Panc1 (cell line): ENCODE data around the gene ALG1L2. TPM values are rescaled to one million over a fixed set of nuclear protein-coding genes. Genes with fewer than 3 reads are reported as not detected.
"Not testable (repeated sequence)": the region's sequence is repeated elsewhere in the genome, so short reads cannot be mapped to it uniquely, and the experiment has no call there.

ENCODE experiments used
- ATAC-seq: fragments of 200-7000 bp; cut with Tn5 transposase; 2 replicates; pipeline ENCODE4 v1.9.1; 2020; ENCODE audit warnings: mild to moderate bottlenecking, moderate library complexity
- BruUV-seq: library from RNA; stranded (reverse); fragments of 400-500 nt; replicated peaks from 2 replicates; lab custom pipeline; 2021; lab: Mats Ljungman, UMichigan
- CTCF ChIA-PET: fragments of 300-600 bp; sonication (Branson Sonifier 250); formaldehyde crosslinking; loops from one replicate; lab custom pipeline; 2022; ENCODE audit warnings: antibody characterized with exemption; lab: Charles Lee
- POLR2A ChIA-PET: fragments of 300-600 bp; sonication (Branson Sonifier 250); formaldehyde crosslinking; loops from one replicate; lab custom pipeline; 2022; ENCODE audit warnings: antibody characterized with exemption; lab: Charles Lee
- DNase-seq: peaks from one replicate; pipeline ENCODE4 v3.0.0-alpha.2; 2010; ENCODE audit warnings: low read depth, low spot score
- H3K27ac ChIP-seq: 2 replicates; pipeline ENCODE4 v1.5.1; 2011; ENCODE audit warnings: mild to moderate bottlenecking, low read length, inconsistent platforms
- H3K27me3 ChIP-seq: fragments of 200-500 bp; sonication (Bioruptor generic); 2 replicates; pipeline ENCODE4 v1.6.0; 2014; ENCODE audit warnings: low read length, inconsistent platforms; ENCODE audit not compliant: control insufficient read depth, insufficient read depth
- H3K36me3 ChIP-seq: fragments of 200-500 bp; sonication (Bioruptor generic); 2 replicates; pipeline ENCODE4 v1.5.1; 2014; ENCODE audit warnings: inconsistent platforms, mild to moderate bottlenecking, low read length, moderate library complexity; ENCODE audit not compliant: control insufficient read depth, insufficient read depth
- H3K4me1 ChIP-seq: 2 replicates; pipeline ENCODE4 v1.5.1; 2011; ENCODE audit warnings: inconsistent platforms, mild to moderate bottlenecking, low read length, moderate library complexity; ENCODE audit not compliant: control insufficient read depth, insufficient read depth
- H3K4me3 ChIP-seq, 2 experiments: 2 replicates each; pipeline ENCODE4 v1.5.1; 2011 to 2012; ENCODE audit warnings: low read depth in 2 of 2, low read length in 2 of 2, mild to moderate bottlenecking in 2 of 2, inconsistent platforms in 1 of 2, moderate library complexity in 1 of 2
- H3K9me3 ChIP-seq: fragments of 200-500 bp; sonication (Bioruptor generic); 2 replicates; pipeline ENCODE4 v1.5.1; 2014; ENCODE audit warnings: low read depth, mild to moderate bottlenecking, inconsistent platforms, low read length, moderate library complexity; ENCODE audit not compliant: control insufficient read depth, insufficient read depth
- CTCF ChIP-seq: fragments of 450-650 bp; IDR thresholded peaks from 2 replicates; pipeline ENCODE4 v1.5.1; 2017; ENCODE audit warnings: mild to moderate bottlenecking
- POLR2AphosphoS5 ChIP-seq: IDR thresholded peaks from 2 replicates; pipeline ENCODE4 v1.6.1; 2012; ENCODE audit warnings: mild to moderate bottlenecking, low read depth, low read length, moderate library complexity
- REST ChIP-seq, 2 experiments: IDR thresholded peaks; 2 replicates each; pipeline ENCODE4 v1.6.1; 2011 to 2012; ENCODE audit warnings: low read depth in 2 of 2, control low read depth in 1 of 2, low read length in 1 of 2, mild to moderate bottlenecking in 1 of 2, moderate library complexity in 1 of 2; ENCODE audit not compliant: insufficient read depth in 1 of 2
- SIN3A ChIP-seq: IDR thresholded peaks from 2 replicates; pipeline ENCODE4 v1.6.1; 2012; ENCODE audit warnings: low read depth, mild to moderate bottlenecking, low read length, moderate library complexity, borderline replicate concordance; ENCODE audit not compliant: insufficient read depth
- TCF7L2 ChIP-seq: IDR thresholded peaks from 2 replicates; pipeline ENCODE4 v1.6.1; 2011; ENCODE audit warnings: mild to moderate bottlenecking, low read depth, low read length, inconsistent platforms
- in situ Hi-C: cut with HindIII; loops from 2 replicates; pipeline ENCODE4 v1.10.0; 2016; ENCODE audit warnings: low sequenced_read_pairs, low pct_unique_long_range_greater_than_20kb
- intact Hi-C: fragments of 100-400 bp; cut with micrococcal nuclease; formaldehyde crosslinking; loops from one replicate; pipeline ENCODE4 v1.10.0; 2022; ENCODE audit not compliant: unreplicated experiment
- total RNA-seq: library from RNA; stranded (reverse); gene quantifications from one replicate; pipeline ENCODE4 v1.2.1, GENCODE V29; 2021; ENCODE audit not compliant: unreplicated experiment

ALG1L2 gene
- total RNA-seq, 1 experiment from 2014 or later = 0.33 TPM

- Histone ChIP-seq H3K27me3 (no peaks in the 10 kb centered on the region), H3K4me3 (no peak overlapping the region), H3K9me3 (no peaks in the 10 kb centered on the region), H3K4me1 (no peaks in the 10 kb centered on the region), H3K27ac (no peak overlapping the region), H3K36me3 (no peaks in the 10 kb centered on the region)
- POLR2A ChIA-PET = no interaction called here
- in situ Hi-C loops = no loop called here
- ATAC-seq = no peak
- no TSS peak for BruUV-seq
- CTCF ChIA-PET = no interaction called here
- intact Hi-C loops = loop anchor here (10.0 kb wide), 1 partner anchor 469 kb away; no protein-coding TSS in a partner anchor
- DNase-seq = no peak
- TF ChIP-seq POLR2AphosphoS5 (no peak), CTCF (no peak), REST (IDR thresholded peaks at IDR 0.05; ENCODE audit: insufficient read depth in 1 of 2, low read depth in 2 of 2, low read length in 1 of 2) (no peak), SIN3A (no peak), TCF7L2 (no peak)
Measured at GRCh38 chr3:130093741-130094391, 12.2 kb downstream of the ALG1L2 start.

- intact Hi-C loops = loop anchor here (10.0 kb wide), 1 partner anchor 470 kb away; no protein-coding TSS in a partner anchor
- ATAC-seq, H3K4me3 ChIP-seq, H3K4me1 ChIP-seq, in situ Hi-C loops, H3K36me3 ChIP-seq, DNase-seq, CTCF ChIA-PET, H3K9me3 ChIP-seq, H3K27me3 ChIP-seq, H3K27ac ChIP-seq, BruUV-seq, POLR2A ChIA-PET: not testable (repeated sequence)
Measured at GRCh38 chr3:130094491-130094941, 12.9 kb downstream of the ALG1L2 start.

GRCh38 chr3:130095858-130096257, 14.2 kb downstream of the ALG1L2 start:
- CTCF ChIA-PET = interaction anchor here (0.7 kb wide), 1 partner anchor 100 kb away, joined by 3 read pairs; no protein-coding TSS in a partner anchor

GRCh38 chr3:130097096-130097495, 15.5 kb downstream of the ALG1L2 start:
- BruUV-seq, in situ Hi-C loops, H3K27me3 ChIP-seq, H3K4me1 ChIP-seq, DNase-seq, ATAC-seq, POLR2A ChIA-PET, H3K9me3 ChIP-seq, H3K4me3 ChIP-seq, H3K36me3 ChIP-seq, H3K27ac ChIP-seq: not testable (repeated sequence)
- CTCF ChIA-PET = interaction anchor here (1.8 kb wide), 1 partner anchor 155 kb away, joined by 9 read pairs; no protein-coding TSS in a partner anchor
- intact Hi-C loops = loop anchor here (10.0 kb wide), 1 partner anchor 472 kb away; no protein-coding TSS in a partner anchor

More at GRCh38 chr3:130095858-130096257, 14.2 kb downstream of the ALG1L2 start:
- in situ Hi-C loops, H3K36me3 ChIP-seq, BruUV-seq, H3K27ac ChIP-seq, H3K27me3 ChIP-seq, ATAC-seq, H3K9me3 ChIP-seq, H3K4me1 ChIP-seq, DNase-seq: not testable (repeated sequence)
- peak overlapping the region in 1 of 2 experiments; percentile 14; a peak in 1 of 4 replicates for H3K4me3 ChIP-seq
- intact Hi-C loops = loop anchor here (10.0 kb wide), 1 partner anchor 471 kb away; no protein-coding TSS in a partner anchor
- POLR2A ChIA-PET = interaction anchor here (0.7 kb wide), 1 partner anchor 154 kb away, joined by 3 read pairs; no protein-coding TSS in a partner anchor
